GM12874 (cell line): ENCODE results near the gene STXBP6.

Experiments
- CTCF ChIP-seq: IDR thresholded peaks from 2 replicates; pipeline ENCODE4 v1.5.1; 2011; ENCODE audit warnings: low read depth, mild to moderate bottlenecking, control low read depth, low read length, moderate library complexity; ENCODE audit not compliant: insufficient read depth

The STXBP6 gene

GRCh38 chr14:24875991-24876878 lies 173.7 kb downstream of the STXBP6 start:
- no peak for TF ChIP-seq CTCF

GRCh38 chr14:24875203-24875838 lies 174.6 kb downstream of the STXBP6 start:
- no peak for TF ChIP-seq CTCF

GRCh38 chr14:24874514-24875202 lies 175.3 kb downstream of the STXBP6 start:
- TF ChIP-seq CTCF: no peak

- TF ChIP-seq CTCF: no peak
Observed at GRCh38 chr14:24873551-24873950, 176.4 kb downstream of the STXBP6 start.

GRCh38 chr14:24870949-24871701 lies 178.8 kb downstream of the STXBP6 start:
- no peak for TF ChIP-seq CTCF

- no peak for TF ChIP-seq CTCF
Observed at GRCh38 chr14:24868389-24868788, 181.6 kb downstream of the STXBP6 start.
